Epithelial cell of proximal tubule (primary cell): Measurements from ENCODE around the gene SLC44A3. TPM values are rescaled to one million over a fixed set of nuclear protein-coding genes. Genes with fewer than 3 reads are reported as not detected.

Experiments
- DNase-seq: peaks from one replicate; pipeline ENCODE4 v3.0.0-alpha.2; 2011; ENCODE audit warnings: low read depth
- H3K4me3 ChIP-seq: 2 replicates; pipeline ENCODE4 v1.5.1; 2011; ENCODE audit warnings: low read depth, mild to moderate bottlenecking, low read length
- CTCF ChIP-seq: conservative IDR thresholded peaks from 2 replicates; pipeline ENCODE4 v1.5.1; 2012; ENCODE audit warnings: low read depth, mild to moderate bottlenecking, low read length
- total RNA-seq: library from RNA; depleted of rRNA; stranded (reverse); fragments of >200 nt; gene quantifications from 2 replicates; pipeline ENCODE4 v1.2.3, GENCODE V29; 2015

SLC44A3 gene
- total RNA-seq, 1 donor from 2014 or later: 24.3 TPM

DNA sequence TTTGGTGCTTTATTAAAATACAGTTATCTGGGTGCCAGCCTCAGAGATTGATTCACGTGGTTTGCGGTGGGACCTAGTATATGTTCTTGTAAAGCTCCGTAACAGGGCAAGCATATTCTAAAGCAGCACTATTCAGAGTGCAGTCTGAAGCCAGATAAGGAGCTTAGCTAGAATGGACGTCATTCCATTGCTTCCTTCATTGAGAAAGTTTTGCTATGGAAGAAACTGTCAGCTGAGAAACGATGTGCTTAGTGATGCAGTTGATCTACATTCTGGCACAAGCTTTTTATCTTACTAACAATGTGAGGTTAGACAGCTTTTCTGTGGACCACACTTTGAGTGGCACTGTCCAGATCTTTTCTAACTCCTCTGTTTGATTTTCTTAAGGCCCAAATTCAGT lies 26.2 kb downstream of the SLC44A3 start:
- H3K4me3 ChIP-seq: no peak overlapping the region
- DNase-seq: no peak
- no peak for TF ChIP-seq CTCF

GRCh38 chr1:94851571-94851970 lies 31.4 kb downstream of the SLC44A3 start:
- TF ChIP-seq CTCF: no peak
- no peak for DNase-seq
- H3K4me3 ChIP-seq: no peak overlapping the region

DNA sequence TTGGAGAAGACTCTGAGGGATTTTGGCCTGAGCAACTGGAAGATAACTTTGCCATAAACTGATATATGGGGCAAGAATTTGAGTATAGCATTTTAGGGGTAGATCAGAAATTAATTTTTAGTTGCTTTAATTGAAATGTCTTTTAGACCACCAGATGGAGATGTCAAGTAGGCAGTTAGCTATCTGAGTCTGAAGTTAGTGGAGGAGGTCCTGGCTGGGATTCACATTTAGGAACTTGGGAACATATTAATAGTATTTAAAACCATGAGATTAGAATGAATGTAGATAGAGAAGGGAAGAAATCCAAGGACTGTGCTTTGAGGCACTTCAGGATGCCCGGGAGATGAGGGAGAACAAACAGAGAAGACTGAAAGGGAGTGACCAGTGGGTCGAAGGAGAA lies 32.6 kb downstream of the SLC44A3 start:
- no peak overlapping the region for H3K4me3 ChIP-seq
- peak; percentile 18 for TF ChIP-seq CTCF
- DNase-seq: no peak

GRCh38 chr1:94854458-94855306 lies 34.5 kb downstream of the SLC44A3 start:
- H3K4me3 ChIP-seq: peak overlapping the region; percentile 59
- peak; percentile 94 for TF ChIP-seq CTCF
- peak; percentile 82 for DNase-seq

DNA sequence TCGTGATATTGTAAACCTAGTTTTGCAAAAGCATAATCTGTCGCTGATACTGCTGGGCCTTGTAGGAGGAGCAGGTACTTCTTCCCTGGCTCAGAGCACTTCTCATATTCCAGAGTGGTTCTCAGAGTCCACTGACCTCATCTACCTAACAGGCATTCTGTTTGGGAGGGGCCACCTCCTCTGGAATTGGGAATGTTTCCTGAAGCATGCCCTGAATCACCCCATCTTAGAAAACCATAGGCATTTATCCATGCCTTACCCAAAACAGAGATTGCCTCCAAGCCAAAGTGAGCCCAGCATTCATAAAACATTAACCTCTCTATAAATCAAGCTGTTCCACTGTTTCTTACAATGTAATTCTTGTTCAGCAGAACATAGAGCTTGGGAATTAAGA lies 35.1 kb downstream of the SLC44A3 start:
- DNase-seq: peak; percentile 66

DNA sequence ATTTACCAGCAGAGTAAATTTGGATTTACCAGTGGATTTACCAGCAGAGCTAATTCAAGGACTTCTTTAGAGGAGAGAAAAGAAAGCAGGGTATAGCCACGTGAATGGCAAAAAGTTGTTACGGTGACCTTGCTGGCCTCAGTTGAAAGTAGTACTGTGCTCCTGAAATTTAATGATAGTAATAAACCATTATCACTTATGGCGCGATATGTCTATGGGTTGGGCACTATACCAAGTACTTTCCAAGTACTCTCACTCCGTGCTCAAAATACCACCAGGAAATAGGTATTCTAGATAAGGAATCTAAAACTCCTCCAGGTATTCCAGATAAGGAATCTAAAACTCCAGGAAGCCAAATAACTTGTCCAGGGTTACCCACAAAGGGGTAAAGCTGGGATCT lies 35.8 kb downstream of the SLC44A3 start:
- no peak overlapping the region for H3K4me3 ChIP-seq
- no peak for TF ChIP-seq CTCF

More for the DNA sequence above, 35.1 kb downstream of the SLC44A3 start:
- no peak for TF ChIP-seq CTCF
- H3K4me3 ChIP-seq: peak overlapping the region; percentile 59

GRCh38 chr1:94856868-94857267 lies 36.7 kb downstream of the SLC44A3 start:
- TF ChIP-seq CTCF: no peak
- H3K4me3 ChIP-seq: no peak overlapping the region
- DNase-seq: no peak

More for the DNA sequence above, 35.8 kb downstream of the SLC44A3 start:
- no peak for DNase-seq
